Panc1 (cell line): ENCODE measurements around the gene ABCC1. TPM values are rescaled to one million over a fixed set of nuclear protein-coding genes. Genes with fewer than 3 reads are reported as not detected.
"Not testable (repeated sequence)": the region's sequence is repeated elsewhere in the genome, so short reads cannot be mapped to it uniquely, and the experiment has no call there.

ENCODE experiments used
- ATAC-seq: fragments of 200-7000 bp; cut with Tn5 transposase; 2 replicates; pipeline ENCODE4 v1.9.1; 2020; ENCODE audit warnings: mild to moderate bottlenecking, moderate library complexity
- BruUV-seq: library from RNA; stranded (reverse); fragments of 400-500 nt; replicated peaks from 2 replicates; lab custom pipeline; 2021; lab: Mats Ljungman, UMichigan
- CTCF ChIA-PET: fragments of 300-600 bp; sonication (Branson Sonifier 250); formaldehyde crosslinking; loops from one replicate; lab custom pipeline; 2022; ENCODE audit warnings: antibody characterized with exemption; lab: Charles Lee
- POLR2A ChIA-PET: fragments of 300-600 bp; sonication (Branson Sonifier 250); formaldehyde crosslinking; loops from one replicate; lab custom pipeline; 2022; ENCODE audit warnings: antibody characterized with exemption; lab: Charles Lee
- DNase-seq: peaks from one replicate; pipeline ENCODE4 v3.0.0-alpha.2; 2010; ENCODE audit warnings: low read depth, low spot score
- H3K27ac ChIP-seq: 2 replicates; pipeline ENCODE4 v1.5.1; 2011; ENCODE audit warnings: mild to moderate bottlenecking, low read length, inconsistent platforms
- H3K27me3 ChIP-seq: fragments of 200-500 bp; sonication (Bioruptor generic); 2 replicates; pipeline ENCODE4 v1.6.0; 2014; ENCODE audit warnings: low read length, inconsistent platforms; ENCODE audit not compliant: control insufficient read depth, insufficient read depth
- H3K36me3 ChIP-seq: fragments of 200-500 bp; sonication (Bioruptor generic); 2 replicates; pipeline ENCODE4 v1.5.1; 2014; ENCODE audit warnings: inconsistent platforms, mild to moderate bottlenecking, low read length, moderate library complexity; ENCODE audit not compliant: control insufficient read depth, insufficient read depth
- H3K4me1 ChIP-seq: 2 replicates; pipeline ENCODE4 v1.5.1; 2011; ENCODE audit warnings: inconsistent platforms, mild to moderate bottlenecking, low read length, moderate library complexity; ENCODE audit not compliant: control insufficient read depth, insufficient read depth
- H3K4me3 ChIP-seq, 2 experiments: 2 replicates each; pipeline ENCODE4 v1.5.1; 2011 to 2012; ENCODE audit warnings: low read depth in 2 of 2, low read length in 2 of 2, mild to moderate bottlenecking in 2 of 2, inconsistent platforms in 1 of 2, moderate library complexity in 1 of 2
- H3K9me3 ChIP-seq: fragments of 200-500 bp; sonication (Bioruptor generic); 2 replicates; pipeline ENCODE4 v1.5.1; 2014; ENCODE audit warnings: low read depth, mild to moderate bottlenecking, inconsistent platforms, low read length, moderate library complexity; ENCODE audit not compliant: control insufficient read depth, insufficient read depth
- CTCF ChIP-seq: fragments of 450-650 bp; IDR thresholded peaks from 2 replicates; pipeline ENCODE4 v1.5.1; 2017; ENCODE audit warnings: mild to moderate bottlenecking
- POLR2AphosphoS5 ChIP-seq: IDR thresholded peaks from 2 replicates; pipeline ENCODE4 v1.6.1; 2012; ENCODE audit warnings: mild to moderate bottlenecking, low read depth, low read length, moderate library complexity
- REST ChIP-seq, 2 experiments: IDR thresholded peaks; 2 replicates each; pipeline ENCODE4 v1.6.1; 2011 to 2012; ENCODE audit warnings: low read depth in 2 of 2, control low read depth in 1 of 2, low read length in 1 of 2, mild to moderate bottlenecking in 1 of 2, moderate library complexity in 1 of 2; ENCODE audit not compliant: insufficient read depth in 1 of 2
- SIN3A ChIP-seq: IDR thresholded peaks from 2 replicates; pipeline ENCODE4 v1.6.1; 2012; ENCODE audit warnings: low read depth, mild to moderate bottlenecking, low read length, moderate library complexity, borderline replicate concordance; ENCODE audit not compliant: insufficient read depth
- TCF7L2 ChIP-seq: IDR thresholded peaks from 2 replicates; pipeline ENCODE4 v1.6.1; 2011; ENCODE audit warnings: mild to moderate bottlenecking, low read depth, low read length, inconsistent platforms
- in situ Hi-C: cut with HindIII; loops from 2 replicates; pipeline ENCODE4 v1.10.0; 2016; ENCODE audit warnings: low sequenced_read_pairs, low pct_unique_long_range_greater_than_20kb
- intact Hi-C: fragments of 100-400 bp; cut with micrococcal nuclease; formaldehyde crosslinking; loops from one replicate; pipeline ENCODE4 v1.10.0; 2022; ENCODE audit not compliant: unreplicated experiment
- total RNA-seq: library from RNA; stranded (reverse); gene quantifications from one replicate; pipeline ENCODE4 v1.2.1, GENCODE V29; 2021; ENCODE audit not compliant: unreplicated experiment

ABCC1 gene
- total RNA-seq, 1 experiment from 2014 or later: 296 TPM

GRCh38 chr16:15956106-15956505 lies 6.7 kb downstream of the ABCC1 start:
- ATAC-seq, DNase-seq, H3K27me3 ChIP-seq, CTCF ChIA-PET, H3K4me3 ChIP-seq, H3K9me3 ChIP-seq, intact Hi-C loops, BruUV-seq, H3K36me3 ChIP-seq, in situ Hi-C loops: not testable (repeated sequence)
- Histone ChIP-seq H3K4me1 (peaks cover 88% of the 10 kb centered on the region), H3K27ac (peak overlapping the region; percentile 44)
- POLR2A ChIA-PET: interaction anchor here (0.5 kb wide), 1 partner anchor 12 kb away, joined by 5 read pairs; no protein-coding TSS in a partner anchor

- ChIA-PET POLR2A (interaction anchor here (0.6 to 0.7 kb wide), 2 partner anchors 11 to 29 kb away, joined by 3 read pairs; no protein-coding TSS in a partner anchor), CTCF (no interaction called here)
- in situ Hi-C loops (no loop called here), intact Hi-C loops (no loop called here)
- TF ChIP-seq REST (IDR thresholded peaks at IDR 0.05; ENCODE audit: insufficient read depth in 1 of 2, low read depth in 2 of 2, low read length in 1 of 2): no peak
- no peak for TF ChIP-seq SIN3A
- TF ChIP-seq TCF7L2: no peak
- TF ChIP-seq POLR2AphosphoS5: no peak
- no peak for TF ChIP-seq CTCF
- H3K9me3 ChIP-seq: no peaks in the 10 kb centered on the region
- no peaks in the 10 kb centered on the region for H3K27me3 ChIP-seq
- H3K4me3 ChIP-seq: no peak overlapping the region
- H3K4me1 ChIP-seq: peaks cover 88% of the 10 kb centered on the region
- ATAC-seq: no peak
- H3K36me3 ChIP-seq: no peaks in the 10 kb centered on the region
- no peak for DNase-seq
- BruUV-seq: no TSS peak
- peak overlapping the region; percentile 68 for H3K27ac ChIP-seq
Measured at GRCh38 chr16:15958703-15959348, 9.4 kb downstream of the ABCC1 start.
